HEK293 (cell line): Measurements from ENCODE around the gene TSHZ2.

Experiments used
- REPIN1 ChIP-seq: fragments of 450-650 bp; formaldehyde crosslinking; IDR thresholded peaks from 2 replicates; pipeline ENCODE4 v1.5.1; 2017; ENCODE audit warnings: missing biosample characterization, missing genetic modification characterization, low read depth
- TCF7L2 ChIP-seq: IDR thresholded peaks from 2 replicates; pipeline ENCODE4 v1.6.1; 2011; ENCODE audit warnings: low read depth, mild to moderate bottlenecking, inconsistent platforms, low read length, moderate library complexity, borderline replicate concordance
- ZEB2 ChIP-seq: fragments of 450-650 bp; formaldehyde crosslinking; IDR thresholded peaks from 2 replicates; pipeline ENCODE4 v1.5.1; 2016; ENCODE audit warnings: missing biosample characterization, missing genetic modification characterization
- ZFP41 ChIP-seq: fragments of 450-650 bp; formaldehyde crosslinking; IDR thresholded peaks from 2 replicates; pipeline ENCODE4 v1.5.1; 2016; ENCODE audit warnings: missing biosample characterization, missing genetic modification characterization, borderline replicate concordance
- ZNF138 ChIP-seq: fragments of 450-650 bp; formaldehyde crosslinking; IDR thresholded peaks from 2 replicates; pipeline ENCODE4 v1.5.1; 2016; ENCODE audit warnings: missing biosample characterization, missing genetic modification characterization, borderline replicate concordance
- ZNF561 ChIP-seq: fragments of 450-650 bp; IDR thresholded peaks from 2 replicates; pipeline ENCODE4 v1.5.1; 2018; ENCODE audit warnings: missing biosample characterization, missing genetic modification characterization, borderline replicate concordance
- ZNF658 ChIP-seq: fragments of 450-650 bp; formaldehyde crosslinking; IDR thresholded peaks from 2 replicates; pipeline ENCODE4; 2016; ENCODE audit warnings: missing biosample characterization, missing genetic modification characterization
- TF ChIP-seq, protein P1 (sequence below): fragments of 450-650 bp; formaldehyde crosslinking; IDR thresholded peaks from 2 replicates; pipeline ENCODE4 v1.5.1; 2016; ENCODE audit warnings: missing biosample characterization, missing genetic modification characterization
- TF ChIP-seq, protein P2 (sequence below): fragments of 450-650 bp; formaldehyde crosslinking; IDR thresholded peaks from 2 replicates; pipeline ENCODE4 v1.5.1; 2016; ENCODE audit warnings: missing biosample characterization, missing genetic modification characterization

DNA sequence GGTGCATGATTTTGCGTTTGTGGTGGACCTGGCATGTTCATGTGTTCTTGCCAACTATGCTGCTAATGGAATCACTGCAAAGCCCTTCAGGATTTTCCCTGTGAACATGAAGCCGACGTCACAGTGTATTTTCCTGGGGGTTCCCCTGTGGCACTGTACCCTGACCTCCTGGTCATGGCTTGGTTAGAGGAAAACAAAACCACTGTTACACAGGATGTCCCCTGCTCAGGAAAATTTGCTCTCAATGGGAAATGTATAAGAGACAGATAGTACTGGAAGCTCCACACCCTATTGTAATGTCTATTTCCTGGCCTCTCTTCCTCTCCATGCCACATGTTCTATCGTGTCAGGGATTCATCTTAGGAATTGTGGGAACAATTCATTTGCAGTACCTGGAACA, 19.7 kb downstream of the TSHZ2 start:
- TF ChIP-seq, protein P1, sequence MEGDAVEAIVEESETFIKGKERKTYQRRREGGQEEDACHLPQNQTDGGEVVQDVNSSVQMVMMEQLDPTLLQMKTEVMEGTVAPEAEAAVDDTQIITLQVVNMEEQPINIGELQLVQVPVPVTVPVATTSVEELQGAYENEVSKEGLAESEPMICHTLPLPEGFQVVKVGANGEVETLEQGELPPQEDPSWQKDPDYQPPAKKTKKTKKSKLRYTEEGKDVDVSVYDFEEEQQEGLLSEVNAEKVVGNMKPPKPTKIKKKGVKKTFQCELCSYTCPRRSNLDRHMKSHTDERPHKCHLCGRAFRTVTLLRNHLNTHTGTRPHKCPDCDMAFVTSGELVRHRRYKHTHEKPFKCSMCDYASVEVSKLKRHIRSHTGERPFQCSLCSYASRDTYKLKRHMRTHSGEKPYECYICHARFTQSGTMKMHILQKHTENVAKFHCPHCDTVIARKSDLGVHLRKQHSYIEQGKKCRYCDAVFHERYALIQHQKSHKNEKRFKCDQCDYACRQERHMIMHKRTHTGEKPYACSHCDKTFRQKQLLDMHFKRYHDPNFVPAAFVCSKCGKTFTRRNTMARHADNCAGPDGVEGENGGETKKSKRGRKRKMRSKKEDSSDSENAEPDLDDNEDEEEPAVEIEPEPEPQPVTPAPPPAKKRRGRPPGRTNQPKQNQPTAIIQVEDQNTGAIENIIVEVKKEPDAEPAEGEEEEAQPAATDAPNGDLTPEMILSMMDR (tag by site-specific recombination): no peak
- no peak for TF ChIP-seq ZNF658 (tag by site-specific recombination)
- no peak for TF ChIP-seq ZFP41
- TF ChIP-seq ZNF138: no peak
- no peak for TF ChIP-seq REPIN1
- TF ChIP-seq, protein P2, sequence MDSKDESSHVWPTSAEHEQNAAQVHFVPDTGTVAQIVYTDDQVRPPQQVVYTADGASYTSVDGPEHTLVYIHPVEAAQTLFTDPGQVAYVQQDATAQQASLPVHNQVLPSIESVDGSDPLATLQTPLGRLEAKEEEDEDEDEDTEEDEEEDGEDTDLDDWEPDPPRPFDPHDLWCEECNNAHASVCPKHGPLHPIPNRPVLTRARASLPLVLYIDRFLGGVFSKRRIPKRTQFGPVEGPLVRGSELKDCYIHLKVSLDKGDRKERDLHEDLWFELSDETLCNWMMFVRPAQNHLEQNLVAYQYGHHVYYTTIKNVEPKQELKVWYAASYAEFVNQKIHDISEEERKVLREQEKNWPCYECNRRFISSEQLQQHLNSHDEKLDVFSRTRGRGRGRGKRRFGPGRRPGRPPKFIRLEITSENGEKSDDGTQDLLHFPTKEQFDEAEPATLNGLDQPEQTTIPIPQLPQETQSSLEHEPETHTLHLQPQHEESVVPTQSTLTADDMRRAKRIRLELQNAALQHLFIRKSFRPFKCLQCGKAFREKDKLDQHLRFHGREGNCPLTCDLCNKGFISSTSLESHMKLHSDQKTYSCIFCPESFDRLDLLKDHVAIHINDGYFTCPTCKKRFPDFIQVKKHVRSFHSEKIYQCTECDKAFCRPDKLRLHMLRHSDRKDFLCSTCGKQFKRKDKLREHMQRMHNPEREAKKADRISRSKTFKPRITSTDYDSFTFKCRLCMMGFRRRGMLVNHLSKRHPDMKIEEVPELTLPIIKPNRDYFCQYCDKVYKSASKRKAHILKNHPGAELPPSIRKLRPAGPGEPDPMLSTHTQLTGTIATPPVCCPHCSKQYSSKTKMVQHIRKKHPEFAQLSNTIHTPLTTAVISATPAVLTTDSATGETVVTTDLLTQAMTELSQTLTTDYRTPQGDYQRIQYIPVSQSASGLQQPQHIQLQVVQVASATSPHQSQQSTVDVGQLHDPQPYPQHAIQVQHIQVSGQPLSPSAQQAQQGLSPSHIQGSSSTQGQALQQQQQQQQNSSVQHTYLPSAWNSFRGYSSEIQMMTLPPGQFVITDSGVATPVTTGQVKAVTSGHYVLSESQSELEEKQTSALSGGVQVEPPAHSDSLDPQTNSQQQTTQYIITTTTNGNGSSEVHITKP (tag by site-specific recombination): no peak
- TF ChIP-seq ZEB2: no peak
- TF ChIP-seq TCF7L2: no peak
- TF ChIP-seq ZNF561 (tag by site-specific recombination): no peak
